ENCODE measurements around the gene RBM15. TPM values are rescaled to one million over a fixed set of nuclear protein-coding genes. Genes with fewer than 3 reads are reported as not detected.
A peak's percentile ranks its signal among the peaks of the same experiment; 100 is the strongest.

RBM15 gene
- total RNA-seq, 1 experiment from 2014 or later, result 44.0 TPM

DNA sequence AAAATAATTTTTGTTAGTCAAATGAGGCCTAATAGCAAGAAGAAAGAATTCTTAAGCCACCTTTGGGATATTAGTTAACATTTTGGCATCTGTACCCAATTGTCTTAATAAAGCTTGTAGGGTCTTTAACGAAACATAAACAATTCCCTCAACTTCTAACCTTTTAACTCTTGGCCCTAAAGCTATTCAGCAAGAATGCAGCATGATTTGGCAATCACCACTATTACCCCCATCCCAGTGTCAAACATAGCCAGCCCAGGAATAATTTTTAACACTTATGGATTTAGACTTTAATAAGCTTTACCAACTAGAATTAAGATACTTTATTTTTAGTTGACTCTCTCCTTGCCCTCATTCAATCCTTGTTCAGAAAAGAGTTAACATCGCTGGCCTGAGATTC is 54.1 kb downstream of the RBM15 start:
- Histone ChIP-seq H3K9me3 (ENCODE audit: control insufficient read depth in 1 of 2, insufficient read depth in 1 of 2, low read depth in 1 of 2, low read length in 2 of 2) (no peaks in the 10 kb centered on the region), H3K36me3 (ENCODE audit: control insufficient read depth in 1 of 2, insufficient read depth in 2 of 2, low read length in 2 of 2) (peaks cover 0 to 7% of the 10 kb centered on the region in 2 experiments; a peak in 2 of 4 replicates), H3K4me3 (replicated peaks in 1 of 2; ENCODE audit: low read depth in 1 of 2, low read length in 2 of 2) (no peak overlapping the region), H3K4me1 (ENCODE audit: control insufficient read depth in 1 of 2, insufficient read depth in 2 of 2, low read length in 2 of 2) (peaks cover 0 to 12% of the 10 kb centered on the region in 2 experiments; a peak in 2 of 4 replicates), H3K27ac (ENCODE audit: low read depth, low read length) (no peak overlapping the region), H3K27me3 (ENCODE audit: insufficient read depth, low read length) (no peaks in the 10 kb centered on the region), H3K9ac (ENCODE audit: low read length) (no peak overlapping the region), H3K79me2 (ENCODE audit: insufficient read depth, low read length) (no peaks in the 10 kb centered on the region), H4K20me1 (ENCODE audit: insufficient read depth) (no peaks in the 10 kb centered on the region), H3K4me2 (ENCODE audit: low read length) (peak overlapping the region; percentile 20; the same call in 1 of the 2 replicates), H3K9me2 (ENCODE audit: insufficient read depth) (no peaks in the 10 kb centered on the region), H2AFZ (ENCODE audit: low read depth, low read length, poor library complexity, severe bottlenecking) (no peak overlapping the region)
- CTCF ChIA-PET, result no interaction called here
- RAD21 ChIA-PET (ENCODE audit: low non-redundant PET in 1 of 2, low total read pairs in 2 of 2, uncharacterized antibody in 2 of 2, unreplicated experiment in 2 of 2), result no interaction called here
- DNase-seq (ENCODE audit: low read depth, low spot score), result no peak
- no peak for ATAC-seq
- BruUV-seq (replicated peaks), result no TSS peak
- TF ChIP-seq ZFX (IDR thresholded peaks at IDR 0.05), result no peak
- TF ChIP-seq EGR1 (IDR thresholded peaks at IDR 0.05; ENCODE audit: low read depth), result no peak
- TF ChIP-seq RAD21 (IDR thresholded peaks at IDR 0.05; ENCODE audit: low read depth), result no peak
- no peak for TF ChIP-seq CEBPB (IDR thresholded peaks at IDR 0.05; ENCODE audit: low read depth)
- no peak for TF ChIP-seq POLR2AphosphoS5 (IDR thresholded peaks at IDR 0.05; ENCODE audit: low read depth, low read length)
- POLR2A ChIA-PET, result no interaction called here
- intact Hi-C loops (cut with micrococcal nuclease), result no loop called here

DNA sequence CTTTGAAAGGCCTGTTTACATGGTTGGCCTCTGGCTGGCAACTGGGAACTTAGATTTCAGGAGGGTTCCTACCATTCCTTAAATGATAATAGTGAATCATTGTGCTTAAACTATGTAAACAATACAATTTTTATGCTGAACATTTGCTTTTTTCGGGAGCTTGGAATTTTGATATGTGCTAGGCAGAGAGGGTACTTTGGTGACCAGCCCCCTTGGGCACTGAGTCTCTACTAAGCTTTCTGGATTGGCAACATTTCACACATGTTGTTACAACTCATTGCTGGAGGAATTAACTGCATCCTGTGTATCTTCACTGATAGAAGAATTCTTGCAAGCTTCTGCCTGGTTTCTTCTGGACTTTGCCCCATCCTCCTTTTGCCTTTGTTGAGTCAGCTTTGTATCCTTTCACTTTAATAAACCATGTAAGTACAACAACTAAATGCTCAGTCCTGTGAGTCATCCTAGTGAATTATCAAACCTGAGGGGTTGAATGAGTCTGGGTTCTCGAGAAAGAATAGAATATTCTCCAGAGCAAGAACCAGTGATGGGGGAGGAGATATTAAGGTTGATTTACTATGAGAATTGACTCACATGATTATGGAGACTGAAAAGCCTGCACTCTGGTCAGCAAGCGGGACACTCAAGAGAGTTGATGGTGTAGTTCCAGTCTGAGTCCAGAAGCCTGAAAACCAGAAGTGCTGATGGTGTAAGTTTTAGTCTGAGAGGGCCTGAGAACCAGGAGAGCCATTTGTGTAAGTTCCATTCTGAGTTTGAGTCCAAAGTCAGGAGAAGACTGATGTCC is 54.7 kb downstream of the RBM15 start:
- ChIA-PET CTCF (no interaction called here), RAD21 (ENCODE audit: low non-redundant PET in 1 of 2, low total read pairs in 2 of 2, uncharacterized antibody in 2 of 2, unreplicated experiment in 2 of 2) (no interaction called here), POLR2A (no interaction called here)
- H3K27ac ChIP-seq (ENCODE audit: low read depth, low read length), result no peak overlapping the region
- no peaks in the 10 kb centered on the region for H4K20me1 ChIP-seq (ENCODE audit: insufficient read depth)
- BruUV-seq (replicated peaks), result no TSS peak
- no peak overlapping the region for H3K4me3 ChIP-seq (replicated peaks in 1 of 2; ENCODE audit: low read depth in 1 of 2, low read length in 2 of 2)
- H3K9ac ChIP-seq (ENCODE audit: low read length), result no peak overlapping the region
- H3K9me2 ChIP-seq (ENCODE audit: insufficient read depth), result no peaks in the 10 kb centered on the region
- peak overlapping the region; percentile 20 for H3K4me2 ChIP-seq (ENCODE audit: low read length)
- no peaks in the 10 kb centered on the region for H3K9me3 ChIP-seq (ENCODE audit: control insufficient read depth in 1 of 2, insufficient read depth in 1 of 2, low read depth in 1 of 2, low read length in 2 of 2)
- peaks cover 0 to 6% of the 10 kb centered on the region in 2 experiments; a peak in 2 of 4 replicates for H3K36me3 ChIP-seq (ENCODE audit: control insufficient read depth in 1 of 2, insufficient read depth in 2 of 2, low read length in 2 of 2)
- no peaks in the 10 kb centered on the region for H3K27me3 ChIP-seq (ENCODE audit: insufficient read depth, low read length)
- ATAC-seq (no peak), DNase-seq (ENCODE audit: low read depth, low spot score) (no peak)
- H2AFZ ChIP-seq (ENCODE audit: low read depth, low read length, poor library complexity, severe bottlenecking), result no peak overlapping the region
- no peaks in the 10 kb centered on the region for H3K79me2 ChIP-seq (ENCODE audit: insufficient read depth, low read length)
- H3K4me1 ChIP-seq (ENCODE audit: control insufficient read depth in 1 of 2, insufficient read depth in 2 of 2, low read length in 2 of 2), result peaks cover 0 to 12% of the 10 kb centered on the region in 2 experiments; a peak in 2 of 4 replicates
- intact Hi-C loops (cut with micrococcal nuclease), result no loop called here
- TF ChIP-seq JUND (IDR thresholded peaks at IDR 0.05) (no peak), TCF7L2 (IDR thresholded peaks at IDR 0.05; ENCODE audit: borderline replicate concordance, extremely low read depth, insufficient read depth, insufficient read length) (no peak), YY1 (IDR thresholded peaks at IDR 0.05; ENCODE audit: extremely low read depth, insufficient replicate concordance, low read depth, low read length) (no peak), SP1 (IDR thresholded peaks at IDR 0.05; ENCODE audit: low read depth) (no peak), FOSL1 (IDR thresholded peaks at IDR 0.05; ENCODE audit: low read depth) (no peak), POLR2A (IDR thresholded peaks at IDR 0.05; ENCODE audit: borderline replicate concordance, extremely low read depth, insufficient read depth, insufficient read length) (no peak), EGR1 (IDR thresholded peaks at IDR 0.05; ENCODE audit: low read depth) (no peak), SRF (IDR thresholded peaks at IDR 0.05; ENCODE audit: low read depth) (no peak), CEBPB (IDR thresholded peaks at IDR 0.05; ENCODE audit: low read depth) (no peak), RAD21 (IDR thresholded peaks at IDR 0.05; ENCODE audit: low read depth) (no peak), EZH2 (IDR thresholded peaks at IDR 0.05) (no peak), ELF1 (IDR thresholded peaks at IDR 0.05; ENCODE audit: borderline replicate concordance, low read depth) (no peak), EZH2phosphoT487 (IDR thresholded peaks at IDR 0.05; ENCODE audit: borderline replicate concordance) (no peak), POLR2AphosphoS5 (IDR thresholded peaks at IDR 0.05; ENCODE audit: low read depth, low read length) (no peak)
- TF ChIP-seq, protein P1, sequence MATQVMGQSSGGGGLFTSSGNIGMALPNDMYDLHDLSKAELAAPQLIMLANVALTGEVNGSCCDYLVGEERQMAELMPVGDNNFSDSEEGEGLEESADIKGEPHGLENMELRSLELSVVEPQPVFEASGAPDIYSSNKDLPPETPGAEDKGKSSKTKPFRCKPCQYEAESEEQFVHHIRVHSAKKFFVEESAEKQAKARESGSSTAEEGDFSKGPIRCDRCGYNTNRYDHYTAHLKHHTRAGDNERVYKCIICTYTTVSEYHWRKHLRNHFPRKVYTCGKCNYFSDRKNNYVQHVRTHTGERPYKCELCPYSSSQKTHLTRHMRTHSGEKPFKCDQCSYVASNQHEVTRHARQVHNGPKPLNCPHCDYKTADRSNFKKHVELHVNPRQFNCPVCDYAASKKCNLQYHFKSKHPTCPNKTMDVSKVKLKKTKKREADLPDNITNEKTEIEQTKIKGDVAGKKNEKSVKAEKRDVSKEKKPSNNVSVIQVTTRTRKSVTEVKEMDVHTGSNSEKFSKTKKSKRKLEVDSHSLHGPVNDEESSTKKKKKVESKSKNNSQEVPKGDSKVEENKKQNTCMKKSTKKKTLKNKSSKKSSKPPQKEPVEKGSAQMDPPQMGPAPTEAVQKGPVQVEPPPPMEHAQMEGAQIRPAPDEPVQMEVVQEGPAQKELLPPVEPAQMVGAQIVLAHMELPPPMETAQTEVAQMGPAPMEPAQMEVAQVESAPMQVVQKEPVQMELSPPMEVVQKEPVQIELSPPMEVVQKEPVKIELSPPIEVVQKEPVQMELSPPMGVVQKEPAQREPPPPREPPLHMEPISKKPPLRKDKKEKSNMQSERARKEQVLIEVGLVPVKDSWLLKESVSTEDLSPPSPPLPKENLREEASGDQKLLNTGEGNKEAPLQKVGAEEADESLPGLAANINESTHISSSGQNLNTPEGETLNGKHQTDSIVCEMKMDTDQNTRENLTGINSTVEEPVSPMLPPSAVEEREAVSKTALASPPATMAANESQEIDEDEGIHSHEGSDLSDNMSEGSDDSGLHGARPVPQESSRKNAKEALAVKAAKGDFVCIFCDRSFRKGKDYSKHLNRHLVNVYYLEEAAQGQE (IDR thresholded peaks at IDR 0.05; ENCODE audit: low read depth), result no peak
- TF ChIP-seq, protein P2, sequence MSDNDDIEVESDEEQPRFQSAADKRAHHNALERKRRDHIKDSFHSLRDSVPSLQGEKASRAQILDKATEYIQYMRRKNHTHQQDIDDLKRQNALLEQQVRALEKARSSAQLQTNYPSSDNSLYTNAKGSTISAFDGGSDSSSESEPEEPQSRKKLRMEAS (IDR thresholded peaks at IDR 0.05), result no peak
- TF ChIP-seq, protein P3, sequence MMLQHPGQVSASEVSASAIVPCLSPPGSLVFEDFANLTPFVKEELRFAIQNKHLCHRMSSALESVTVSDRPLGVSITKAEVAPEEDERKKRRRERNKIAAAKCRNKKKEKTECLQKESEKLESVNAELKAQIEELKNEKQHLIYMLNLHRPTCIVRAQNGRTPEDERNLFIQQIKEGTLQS (IDR thresholded peaks at IDR 0.05), result no peak
